H1 (cell line): Measurements from ENCODE around the gene PRKAR2A.

Experiments used
- CEBPB ChIP-seq: IDR thresholded peaks from 2 replicates; pipeline ENCODE4 v1.6.1; 2012; ENCODE audit warnings: low read depth, low read length
- NRF1 ChIP-seq: IDR thresholded peaks from 2 replicates; pipeline ENCODE4 v1.6.1; 2011; ENCODE audit warnings: mild to moderate bottlenecking, low read depth, low read length, improper control_type of control experiment
- TCF12 ChIP-seq: IDR thresholded peaks from 2 replicates; pipeline ENCODE4 v1.6.1; 2011; ENCODE audit warnings: low read depth, mild to moderate bottlenecking, low read length
- YY1 ChIP-seq: IDR thresholded peaks from 2 replicates; pipeline ENCODE4 v1.6.1; 2011; ENCODE audit warnings: low read depth, mild to moderate bottlenecking, low read length
- ZNF274 ChIP-seq: IDR thresholded peaks from 2 replicates; pipeline ENCODE4 v1.7.0; 2012; ENCODE audit warnings: low read length, borderline replicate concordance; ENCODE audit errors: extremely low read depth
- TF ChIP-seq, protein P1 (sequence below), 3 experiments: IDR thresholded peaks; 1 replicate in 2 of 3; 2 replicates in 1 of 3; pipeline versions ENCODE4 v1.5.1 to v1.6.1; 2011; ENCODE audit warnings: low read length in 3 of 3, mild to moderate bottlenecking in 3 of 3, inconsistent platforms in 2 of 3, low read depth in 1 of 3, moderate library complexity in 1 of 3; ENCODE audit not compliant: insufficient read depth in 1 of 3; ENCODE audit errors: control extremely low read depth in 1 of 3
- TF ChIP-seq, protein P2 (sequence below): IDR thresholded peaks from 2 replicates; pipeline ENCODE4 v1.6.1; 2012; ENCODE audit warnings: inconsistent platforms

DNA sequence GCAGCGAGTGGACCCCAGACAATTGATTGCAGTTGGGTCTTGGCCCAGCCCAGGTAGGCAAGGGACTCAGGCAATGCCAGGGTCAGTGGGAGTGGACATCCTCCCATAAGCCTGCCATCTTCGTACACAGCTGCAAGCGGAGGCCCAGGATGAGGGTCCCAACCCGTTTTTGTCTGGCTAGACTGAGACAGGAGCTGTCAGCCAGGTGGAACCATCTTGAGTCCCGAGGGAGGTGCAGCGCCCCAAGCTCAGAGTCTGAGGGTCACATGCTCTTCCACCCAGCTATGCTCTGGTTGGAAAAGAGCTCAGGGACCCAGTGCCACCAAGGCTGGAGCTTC, 108.1 kb downstream of the PRKAR2A start:
- TF ChIP-seq YY1 (0 out of 2 replicates have a peak, but pooled peaks have one; percentile 19), ZNF274 (no peak), CEBPB (no peak), NRF1 (no peak), TCF12 (no peak)
- TF ChIP-seq, protein P1, sequence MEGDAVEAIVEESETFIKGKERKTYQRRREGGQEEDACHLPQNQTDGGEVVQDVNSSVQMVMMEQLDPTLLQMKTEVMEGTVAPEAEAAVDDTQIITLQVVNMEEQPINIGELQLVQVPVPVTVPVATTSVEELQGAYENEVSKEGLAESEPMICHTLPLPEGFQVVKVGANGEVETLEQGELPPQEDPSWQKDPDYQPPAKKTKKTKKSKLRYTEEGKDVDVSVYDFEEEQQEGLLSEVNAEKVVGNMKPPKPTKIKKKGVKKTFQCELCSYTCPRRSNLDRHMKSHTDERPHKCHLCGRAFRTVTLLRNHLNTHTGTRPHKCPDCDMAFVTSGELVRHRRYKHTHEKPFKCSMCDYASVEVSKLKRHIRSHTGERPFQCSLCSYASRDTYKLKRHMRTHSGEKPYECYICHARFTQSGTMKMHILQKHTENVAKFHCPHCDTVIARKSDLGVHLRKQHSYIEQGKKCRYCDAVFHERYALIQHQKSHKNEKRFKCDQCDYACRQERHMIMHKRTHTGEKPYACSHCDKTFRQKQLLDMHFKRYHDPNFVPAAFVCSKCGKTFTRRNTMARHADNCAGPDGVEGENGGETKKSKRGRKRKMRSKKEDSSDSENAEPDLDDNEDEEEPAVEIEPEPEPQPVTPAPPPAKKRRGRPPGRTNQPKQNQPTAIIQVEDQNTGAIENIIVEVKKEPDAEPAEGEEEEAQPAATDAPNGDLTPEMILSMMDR (IDR thresholded peaks at IDR 0.05; ENCODE audit: control extremely low read depth in 1 of 3, insufficient read depth in 1 of 3, low read depth in 1 of 3, low read length in 3 of 3): no peak
- TF ChIP-seq, protein P2, sequence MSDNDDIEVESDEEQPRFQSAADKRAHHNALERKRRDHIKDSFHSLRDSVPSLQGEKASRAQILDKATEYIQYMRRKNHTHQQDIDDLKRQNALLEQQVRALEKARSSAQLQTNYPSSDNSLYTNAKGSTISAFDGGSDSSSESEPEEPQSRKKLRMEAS: no peak
